VCaP (cell line): ENCODE data around the gene ALG12.

Experiments used
- H3K27ac ChIP-seq: fragments of 450-650 bp; 2 replicates; pipeline ENCODE4 v1.5.1; 2017
- TF ChIP-seq, protein P1 (sequence below): fragments of 450-650 bp; conservative IDR thresholded peaks from 2 replicates; pipeline ENCODE4 v1.5.1; 2017; ENCODE audit warnings: mild to moderate bottlenecking, moderate library complexity

Gene ALG12

DNA sequence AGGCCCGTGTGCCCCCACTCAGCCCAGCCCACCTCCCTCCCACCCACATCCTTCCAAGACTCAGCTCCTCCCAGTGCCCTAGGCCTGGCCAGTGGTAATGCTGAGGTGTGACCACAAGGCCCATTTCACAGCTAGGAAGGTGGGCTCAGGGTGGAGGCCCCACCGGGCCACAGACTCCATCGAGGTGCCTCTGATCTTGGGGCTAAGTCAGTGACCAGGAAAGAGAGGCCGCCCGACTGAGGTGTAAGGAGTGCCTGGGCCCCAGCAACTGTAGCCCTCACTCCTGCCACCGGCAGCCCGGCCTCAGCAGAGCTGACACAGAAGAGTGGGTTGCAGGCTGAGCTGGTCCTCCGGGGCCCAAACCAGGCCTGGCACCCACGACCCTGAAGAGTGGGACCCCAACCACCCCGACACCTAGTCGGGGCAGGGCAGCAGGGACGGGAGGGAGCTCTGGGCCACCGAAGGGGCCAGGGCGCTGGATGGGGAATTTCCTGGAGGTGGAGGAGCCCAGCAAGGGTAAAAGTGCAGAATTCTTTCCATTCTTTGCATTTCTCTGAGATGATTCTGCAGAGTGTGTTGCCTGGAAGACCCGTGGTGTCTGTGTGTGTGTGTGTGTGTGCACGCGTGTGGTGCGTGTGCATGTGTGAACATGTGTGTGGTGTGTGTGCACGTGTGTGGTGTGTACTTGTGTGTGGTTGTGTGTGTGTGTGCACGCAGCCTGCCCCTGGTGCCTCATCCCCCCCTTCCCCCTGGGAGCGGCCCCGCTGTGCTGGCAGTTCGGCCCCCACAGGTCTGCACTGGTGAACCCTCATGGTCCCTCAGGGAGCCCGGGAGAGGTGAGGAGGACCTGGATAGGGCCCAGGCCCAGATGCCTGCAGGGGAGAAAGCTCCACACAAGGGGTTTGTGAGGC is 34.0 kb upstream of the ALG12 start:
- H3K27ac ChIP-seq: peak overlapping the region; percentile 92
- TF ChIP-seq, protein P1, sequence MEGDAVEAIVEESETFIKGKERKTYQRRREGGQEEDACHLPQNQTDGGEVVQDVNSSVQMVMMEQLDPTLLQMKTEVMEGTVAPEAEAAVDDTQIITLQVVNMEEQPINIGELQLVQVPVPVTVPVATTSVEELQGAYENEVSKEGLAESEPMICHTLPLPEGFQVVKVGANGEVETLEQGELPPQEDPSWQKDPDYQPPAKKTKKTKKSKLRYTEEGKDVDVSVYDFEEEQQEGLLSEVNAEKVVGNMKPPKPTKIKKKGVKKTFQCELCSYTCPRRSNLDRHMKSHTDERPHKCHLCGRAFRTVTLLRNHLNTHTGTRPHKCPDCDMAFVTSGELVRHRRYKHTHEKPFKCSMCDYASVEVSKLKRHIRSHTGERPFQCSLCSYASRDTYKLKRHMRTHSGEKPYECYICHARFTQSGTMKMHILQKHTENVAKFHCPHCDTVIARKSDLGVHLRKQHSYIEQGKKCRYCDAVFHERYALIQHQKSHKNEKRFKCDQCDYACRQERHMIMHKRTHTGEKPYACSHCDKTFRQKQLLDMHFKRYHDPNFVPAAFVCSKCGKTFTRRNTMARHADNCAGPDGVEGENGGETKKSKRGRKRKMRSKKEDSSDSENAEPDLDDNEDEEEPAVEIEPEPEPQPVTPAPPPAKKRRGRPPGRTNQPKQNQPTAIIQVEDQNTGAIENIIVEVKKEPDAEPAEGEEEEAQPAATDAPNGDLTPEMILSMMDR: no peak

DNA sequence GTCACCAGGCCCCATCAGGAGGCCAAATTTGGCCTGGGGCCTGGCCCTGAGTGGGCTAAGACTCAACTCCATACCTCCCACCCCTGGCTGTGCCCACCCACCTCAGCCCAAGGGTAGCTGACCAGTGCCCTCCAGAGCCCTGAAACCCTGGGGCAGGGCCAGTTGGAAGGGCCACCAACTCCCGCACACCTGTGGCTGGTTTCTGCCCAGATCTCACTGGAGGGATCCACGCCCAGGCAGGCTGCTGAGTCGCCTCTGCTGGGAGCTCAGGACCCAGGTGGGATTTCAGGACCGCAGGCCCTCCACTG is 33.4 kb upstream of the ALG12 start:
- TF ChIP-seq, protein P1: no peak
- peak overlapping the region; percentile 92 for H3K27ac ChIP-seq

DNA sequence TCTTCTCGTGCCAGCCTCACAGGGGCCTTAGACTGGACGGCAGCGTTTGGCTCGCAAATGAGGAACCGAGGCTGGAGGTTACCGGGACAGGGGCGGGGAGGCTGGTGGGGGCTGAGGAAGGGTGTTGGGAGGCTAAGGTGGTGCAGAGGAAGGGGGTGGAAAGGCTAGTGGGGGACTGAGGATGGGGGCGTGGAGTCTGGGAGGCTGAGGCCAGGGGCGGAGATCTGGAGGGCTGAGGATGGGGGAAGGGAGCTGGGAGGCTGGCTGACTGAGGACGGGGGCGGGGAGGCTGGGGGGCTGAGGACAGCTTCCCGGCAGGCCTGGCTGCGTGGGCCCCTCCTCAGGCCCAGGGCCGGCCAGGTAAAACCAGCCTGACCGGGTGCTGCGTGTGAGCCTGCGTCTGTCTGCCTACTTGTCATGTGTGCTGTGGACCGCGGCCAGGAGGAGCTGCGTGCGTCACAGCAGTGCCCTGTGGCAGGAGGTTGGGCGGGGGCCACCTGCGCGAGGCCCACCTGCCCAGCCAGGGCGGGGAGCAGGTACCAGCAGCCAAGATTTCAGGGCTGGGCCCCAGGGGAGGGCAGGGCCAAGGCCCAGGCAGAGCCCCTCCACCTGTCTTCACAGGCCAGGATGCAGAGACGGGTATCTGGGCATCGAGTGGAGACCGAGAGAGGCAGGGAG is 32.9 kb upstream of the ALG12 start:
- TF ChIP-seq, protein P1: no peak
- peak overlapping the region; percentile 92 for H3K27ac ChIP-seq

DNA sequence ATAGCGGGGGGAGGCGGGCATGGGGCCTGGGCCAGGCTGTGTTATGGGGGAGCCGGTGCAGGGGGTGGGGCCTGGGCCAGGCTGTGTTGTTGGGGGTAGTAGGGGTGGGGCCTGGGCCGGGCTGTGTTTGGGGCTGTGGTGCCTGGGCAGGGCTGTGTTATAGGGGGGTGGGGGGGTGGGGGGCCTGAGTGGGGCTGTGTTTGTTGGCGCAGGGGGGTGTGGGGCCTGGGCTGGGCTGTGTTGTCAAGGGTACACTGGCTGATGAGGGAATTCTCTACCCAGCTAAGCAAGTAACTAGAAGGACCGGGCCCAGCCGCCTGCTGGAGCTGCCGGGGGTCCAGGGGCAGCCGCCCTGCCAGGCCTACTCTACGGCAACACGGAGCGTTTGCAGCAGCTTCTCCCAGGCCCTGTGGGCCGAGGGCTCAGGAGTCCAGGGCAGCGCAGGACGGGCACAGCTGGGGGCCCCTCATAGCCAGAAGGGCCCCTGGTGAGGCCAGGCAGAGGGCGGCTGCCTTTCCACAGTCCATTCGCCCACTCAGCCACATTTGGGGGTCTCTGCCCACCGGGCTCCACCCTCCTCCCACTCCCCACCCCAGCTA is 32.3 kb upstream of the ALG12 start:
- TF ChIP-seq, protein P1: no peak
- peak overlapping the region; percentile 92 for H3K27ac ChIP-seq

DNA sequence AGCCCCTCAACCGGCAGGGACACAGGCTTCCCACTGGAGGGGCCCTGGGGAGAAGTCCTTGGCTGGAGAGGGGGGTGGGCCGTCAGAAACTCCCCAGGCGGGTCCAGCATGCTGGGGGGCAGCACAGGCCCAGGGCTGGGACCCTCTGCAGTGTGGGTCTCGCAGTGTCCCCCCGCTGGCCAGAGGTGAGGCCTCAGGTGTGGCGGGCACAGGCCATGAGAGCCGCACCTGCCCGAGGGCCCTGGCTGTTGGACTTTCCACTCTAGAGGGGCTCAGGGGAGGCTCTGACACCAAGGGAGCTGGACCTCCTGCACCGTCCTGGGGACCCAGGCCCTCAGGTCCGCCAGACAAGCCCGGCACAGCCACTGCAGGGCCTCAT is 31.7 kb upstream of the ALG12 start:
- peak overlapping the region; percentile 92 for H3K27ac ChIP-seq
- TF ChIP-seq, protein P1: no peak

DNA sequence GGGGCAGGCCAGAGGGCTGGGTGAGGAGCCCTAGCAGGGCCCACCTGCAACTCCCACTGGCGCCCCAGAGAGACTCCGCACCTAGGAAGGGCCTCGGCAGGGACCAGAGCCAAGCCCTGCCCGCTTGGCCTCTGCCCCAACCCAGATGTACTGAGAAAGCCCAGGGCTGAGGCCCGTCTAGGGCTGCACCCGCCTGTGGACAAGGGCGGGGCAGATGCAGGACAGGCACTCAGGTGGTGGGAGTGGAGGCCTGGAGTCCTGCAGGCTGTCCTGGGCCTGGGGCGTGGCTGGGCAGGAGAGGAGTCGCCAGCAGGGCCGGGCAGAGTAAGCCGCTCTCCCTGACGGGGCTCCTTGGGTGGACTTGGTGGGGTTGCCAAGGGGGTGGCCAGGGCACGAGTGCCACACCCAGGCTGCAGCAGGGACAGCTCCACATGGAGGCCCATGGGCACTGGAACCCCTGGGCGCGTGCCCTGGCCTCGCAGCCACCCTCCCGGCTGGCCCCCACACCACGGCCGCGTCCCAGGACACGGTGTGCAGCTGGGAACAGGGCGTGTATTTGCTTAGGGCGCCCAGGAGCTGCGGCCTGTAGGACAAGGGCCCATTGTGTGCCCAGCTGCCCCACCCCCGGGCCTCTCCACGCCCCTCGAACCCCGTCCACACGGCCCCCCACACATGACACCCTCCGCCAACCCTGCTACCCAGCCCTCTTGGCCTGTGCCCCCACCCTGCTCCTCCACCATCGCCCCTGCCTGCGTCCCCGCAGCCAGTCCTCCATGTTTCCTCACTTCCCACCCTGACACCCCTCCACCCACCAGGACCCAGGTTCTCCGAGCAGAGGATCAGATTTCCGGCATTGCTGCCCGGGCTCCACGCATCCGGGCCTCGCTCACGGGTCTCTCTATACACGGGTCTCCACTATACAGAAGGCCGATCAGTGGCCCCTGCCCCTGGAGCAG is 31.0 kb upstream of the ALG12 start:
- TF ChIP-seq, protein P1: no peak

More for the DNA sequence above, 31.0 kb upstream of the ALG12 start:
- H3K27ac ChIP-seq: peak overlapping the region; percentile 92
